T-helper 1 cell treated with Interleukin-12 subunit alpha and Interleukin-12 subunit beta and Interleukin-4 antibody, amounts not matched to agents 30 ng/mL and 1 ng/mL, for 36 hours (primary cell): Measurements from ENCODE around the gene PNPLA7. TPM values are rescaled to one million over a fixed set of nuclear protein-coding genes. Genes with fewer than 3 reads are reported as not detected.
"Not testable (repeated sequence)": the region's sequence is repeated elsewhere in the genome, so short reads cannot be mapped to it uniquely, and the experiment has no call there.

Experiments used
- intact Hi-C: fragments of 100-400 bp; cut with micrococcal nuclease; formaldehyde crosslinking; loops from one replicate; pipeline ENCODE4 v1.15.1; 2024
- total RNA-seq: library from RNA; stranded (reverse); gene quantifications from 2 replicates; pipeline ENCODE4 v1.2.3, GENCODE V29; 2022

The PNPLA7 gene
- 3.1 and 3.5 TPM in 2 replicates for total RNA-seq

GRCh38 chr9:137550231-137550621 lies at the start of gene PNPLA7:
PNPLA7 (minus strand) TSS chr9:137550402; CDS start chr9:137550197, 205 bp downstream.
- intact Hi-C loops = loop anchor here (2.0 to 10.0 kb wide), 4 partner anchors 15 to 1643 kb away; partner anchors contain the start of genes CAMSAP1, MAN1B1 and TPRN

GRCh38 chr9:137598943-137599342 lies 48.7 kb upstream of the PNPLA7 start:
- intact Hi-C loops = no loop called here

- intact Hi-C loops = not testable (repeated sequence)
These were observed 46.4 kb upstream of the PNPLA7 start for GRCh38 chr9:137596577-137596976.

- intact Hi-C loops = loop anchor here (5.0 kb wide), 1 partner anchor 1111 kb away; the partner anchor contains the start of gene SEC16A
These were observed 43.0 kb upstream of the PNPLA7 start for GRCh38 chr9:137593176-137593575.

GRCh38 chr9:137592767-137593166 lies 42.6 kb upstream of the PNPLA7 start:
- intact Hi-C loops = loop anchor here (5.0 kb wide), 1 partner anchor 1110 kb away; the partner anchor contains the start of gene SEC16A

- intact Hi-C loops = loop anchor here (1.0 to 5.0 kb wide), 5 partner anchors 11 to 1108 kb away; partner anchors contain the start of genes ARRDC1, MRPL41 and SEC16A
These were observed 40.5 kb upstream of the PNPLA7 start, which contains the start of gene ZMYND19 for GRCh38 chr9:137590469-137591383. ZMYND19 (minus strand) TSS chr9:137590512; CDS start chr9:137590263, 249 bp downstream.

- intact Hi-C loops = loop anchor here (1.0 to 5.0 kb wide), 5 partner anchors 11 to 1108 kb away; partner anchors contain the start of genes ARRDC1, MRPL41 and SEC16A
These were observed 39.9 kb upstream of the PNPLA7 start for GRCh38 chr9:137590123-137590468.

GRCh38 chr9:137589441-137590122 lies 39.4 kb upstream of the PNPLA7 start:
- intact Hi-C loops = loop anchor here (1.0 to 5.0 kb wide), 5 partner anchors 10 to 1107 kb away; partner anchors contain the start of genes ARRDC1, MRPL41 and SEC16A

GRCh38 chr9:137588891-137589290 lies 38.7 kb upstream of the PNPLA7 start:
- intact Hi-C loops = no loop called here

GRCh38 chr9:137588311-137588710 lies 38.1 kb upstream of the PNPLA7 start:
- intact Hi-C loops = no loop called here

GRCh38 chr9:137586854-137587253 lies 36.7 kb upstream of the PNPLA7 start:
- intact Hi-C loops = no loop called here

- intact Hi-C loops = no loop called here
These were observed 33.8 kb upstream of the PNPLA7 start for GRCh38 chr9:137583957-137584356.

GRCh38 chr9:137583347-137583746 lies 33.1 kb upstream of the PNPLA7 start:
- intact Hi-C loops = no loop called here

GRCh38 chr9:137582286-137582860 lies 32.2 kb upstream of the PNPLA7 start:
- intact Hi-C loops = no loop called here

GRCh38 chr9:137581361-137582285 lies 31.4 kb upstream of the PNPLA7 start:
- intact Hi-C loops = no loop called here

- intact Hi-C loops = no loop called here
These were observed 30.7 kb upstream of the PNPLA7 start for GRCh38 chr9:137580954-137581322.

GRCh38 chr9:137580209-137580953 lies 30.2 kb upstream of the PNPLA7 start:
- intact Hi-C loops = no loop called here

- intact Hi-C loops = loop anchor here (1.0 kb wide), 1 partner anchor 11 kb away; the partner anchor contains the start of gene ZMYND19
These were observed 29.0 kb upstream of the PNPLA7 start for GRCh38 chr9:137579259-137579604.

- intact Hi-C loops = loop anchor here (1.0 kb wide), 3 partner anchors 12 to 40 kb away; partner anchors contain the start of genes ARRDC1 and ZMYND19
These were observed 28.5 kb upstream of the PNPLA7 start, which contains the start of gene DPH7 for GRCh38 chr9:137578518-137579258. DPH7 (minus strand) TSS chr9:137578925; CDS start chr9:137578777, 148 bp downstream.
